Measurements from ENCODE around the gene PLEKHJ1. TPM values are rescaled to one million over a fixed set of nuclear protein-coding genes. Genes with fewer than 3 reads are reported as not detected.

Gene PLEKHJ1
- total and polyA plus RNA-seq, 2 of the 8 experiments (the other 6 are each of a cell fraction or from before 2014, with no cell fraction given) = 135 to 187 TPM

DNA sequence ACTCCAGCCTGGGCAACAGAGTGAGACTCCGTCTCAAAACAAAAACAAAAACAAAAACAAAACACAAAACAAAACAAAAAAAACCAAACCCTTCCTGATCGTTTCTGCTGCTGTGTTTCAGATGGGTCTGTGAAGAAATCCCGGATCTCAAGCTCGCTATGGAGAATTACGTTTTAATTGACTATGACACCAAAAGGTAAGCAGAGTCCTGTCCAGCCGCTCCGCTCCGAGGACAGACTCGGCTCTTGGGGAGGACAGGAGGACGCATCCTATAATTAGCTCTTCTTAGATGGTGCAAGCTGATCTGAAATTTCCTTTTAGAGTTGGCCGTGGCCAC lies 50.4 kb downstream of the PLEKHJ1 start (continued):
- TF ChIP-seq, protein P1, sequence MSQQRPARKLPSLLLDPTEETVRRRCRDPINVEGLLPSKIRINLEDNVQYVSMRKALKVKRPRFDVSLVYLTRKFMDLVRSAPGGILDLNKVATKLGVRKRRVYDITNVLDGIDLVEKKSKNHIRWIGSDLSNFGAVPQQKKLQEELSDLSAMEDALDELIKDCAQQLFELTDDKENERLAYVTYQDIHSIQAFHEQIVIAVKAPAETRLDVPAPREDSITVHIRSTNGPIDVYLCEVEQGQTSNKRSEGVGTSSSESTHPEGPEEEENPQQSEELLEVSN (IDR thresholded peaks at IDR 0.05) = no peak
- no peak for TF ChIP-seq POLR2A (IDR thresholded peaks at IDR 0.05; ENCODE audit: control extremely low read depth in 1 of 2, low read depth in 2 of 2, low read length in 2 of 2)
